WI38 (cell line): Measurements from ENCODE around the gene DBI.

Experiments
- H3K4me3 ChIP-seq: 2 replicates; pipeline ENCODE4 v1.5.1; 2011; ENCODE audit warnings: low read depth, mild to moderate bottlenecking, control low read depth, low read length
- CTCF ChIP-seq: IDR thresholded peaks from 2 replicates; pipeline ENCODE4 v1.5.1; 2012; ENCODE audit warnings: low read depth, mild to moderate bottlenecking, control low read depth, low read length

The DBI gene

DNA sequence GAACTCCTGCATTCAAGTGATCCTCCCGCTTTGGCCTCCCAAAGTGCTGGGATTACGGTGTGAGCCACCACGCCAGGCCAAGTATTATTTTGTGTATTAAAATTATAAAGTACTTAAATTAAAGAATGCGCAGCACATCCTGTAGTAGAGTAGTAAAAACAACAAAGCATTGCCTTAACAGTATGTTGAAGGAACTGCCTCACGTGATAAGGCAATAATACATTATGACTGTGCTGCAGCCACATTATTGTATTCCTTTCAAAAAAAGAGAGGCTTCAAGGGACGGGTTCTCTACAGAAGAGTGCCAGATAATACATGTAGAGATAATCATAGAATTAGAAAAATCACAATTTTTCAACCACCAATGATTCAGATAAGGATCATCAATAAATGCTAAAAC, 33.8 kb upstream of the DBI start:
- no peak for TF ChIP-seq CTCF
- H3K4me3 ChIP-seq = no peak overlapping the region

GRCh38 chr2:119333360-119333759, 33.4 kb upstream of the DBI start:
- no peak overlapping the region for H3K4me3 ChIP-seq
- TF ChIP-seq CTCF = no peak

DNA sequence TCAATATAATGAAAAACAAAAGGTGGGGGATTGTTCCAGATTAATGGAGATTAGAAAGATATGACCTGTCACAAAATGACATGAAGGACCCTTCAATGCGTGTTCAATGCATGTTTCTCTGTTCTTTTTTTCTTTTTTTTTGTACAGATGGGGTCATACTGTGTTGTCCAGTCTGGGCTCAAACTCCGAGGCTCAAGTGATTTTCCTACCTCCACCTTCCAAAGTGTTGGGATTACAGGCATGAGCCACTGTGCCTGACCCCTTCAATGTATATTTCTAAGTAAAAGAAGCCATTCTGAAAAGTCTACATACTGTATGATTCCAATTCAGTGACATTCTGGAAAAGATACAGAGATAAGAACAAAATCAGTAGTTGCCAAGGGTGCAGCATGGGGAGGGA, 32.9 kb upstream of the DBI start:
- no peak for TF ChIP-seq CTCF
- no peak overlapping the region for H3K4me3 ChIP-seq

DNA sequence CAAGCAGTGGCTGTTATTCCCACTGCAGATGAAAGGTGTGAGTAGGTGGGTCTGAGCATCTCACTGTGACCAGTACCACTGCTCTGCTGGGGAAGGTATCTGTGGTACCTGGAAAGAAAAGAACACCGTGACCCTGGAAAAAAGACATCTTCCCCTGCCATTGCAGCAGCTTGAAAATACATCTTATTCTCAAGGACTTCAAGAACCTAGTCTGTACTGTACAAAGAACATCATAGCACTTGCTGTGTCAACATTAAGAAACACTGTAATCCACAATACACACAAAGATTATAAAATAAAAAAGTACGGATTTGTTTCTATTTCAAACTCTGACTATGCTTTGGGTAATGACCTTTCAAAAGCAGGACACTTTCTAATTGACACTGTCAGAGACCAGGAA, 29.0 kb upstream of the DBI start:
- TF ChIP-seq CTCF = no peak
- H3K4me3 ChIP-seq = no peak overlapping the region

- no peak for TF ChIP-seq CTCF
- H3K4me3 ChIP-seq = no peak overlapping the region
Observed at GRCh38 chr2:119338272-119338671, 28.5 kb upstream of the DBI start.

- H3K4me3 ChIP-seq = no peak overlapping the region
- no peak for TF ChIP-seq CTCF
Observed at GRCh38 chr2:119338826-119339561, 27.8 kb upstream of the DBI start.

DNA sequence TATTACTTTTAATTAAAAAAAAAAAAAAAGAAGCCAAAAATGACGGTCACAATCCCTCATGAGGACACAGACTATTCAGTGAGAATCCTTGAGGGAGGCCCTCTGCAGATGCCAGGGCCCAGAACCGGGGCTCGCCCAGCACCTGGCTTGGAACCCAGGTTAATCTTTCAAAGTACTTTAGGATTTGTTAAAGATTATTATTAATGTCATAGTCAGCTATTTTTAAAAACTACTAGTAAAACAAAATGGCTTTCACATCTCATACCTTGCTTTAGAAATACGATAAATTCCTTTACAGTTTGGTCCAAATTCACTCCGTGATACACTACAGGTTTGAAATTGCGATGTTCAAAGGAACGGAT, 27.2 kb upstream of the DBI start:
- H3K4me3 ChIP-seq = no peak overlapping the region
- TF ChIP-seq CTCF = no peak
